H1 (cell line): ENCODE data around the gene PODN. TPM values are rescaled to one million over a fixed set of nuclear protein-coding genes. Genes with fewer than 3 reads are reported as not detected.

Experiments used
- polyA plus RNA-seq, 7 experiments: library from polyadenylated mRNA; depleted of rRNA in 3 of 7; stranded (reverse) in 5 of 7; unstranded in 2 of 7; fragments of >200 nt in 5 of 7; fragments of 200-250 nt in 2 of 7; gene quantifications; 1 replicate in 5 of 7; 2 replicates in 1 of 7; 4 replicates in 1 of 7; pipeline versions ENCODE4 v1.2.1 to v1.2.3, GENCODE V29; 2011 to 2013; ENCODE audit warnings: missing spikeins in 2 of 7, mixed read lengths in 2 of 7
- total RNA-seq: library from RNA; stranded (reverse); fragmentation: NEBNext Ultra II Directional; extraction: Animal tissue kit (Norgen Biotek cat#: 25700); gene quantifications from 2 replicates; pipeline ENCODE4 v1.2.1, GENCODE V29; 2021
- TF ChIP-seq, protein P1 (sequence below): IDR thresholded peaks from 2 replicates; pipeline ENCODE4 v1.6.1; 2011; ENCODE audit warnings: low read depth, mild to moderate bottlenecking, low read length; ENCODE audit not compliant: insufficient read depth

Gene PODN
- total and polyA plus RNA-seq, 2 of the 8 experiments (the other 6 are each of a cell fraction or from before 2014, with no cell fraction given) = 0.11 to 0.17 TPM

DNA sequence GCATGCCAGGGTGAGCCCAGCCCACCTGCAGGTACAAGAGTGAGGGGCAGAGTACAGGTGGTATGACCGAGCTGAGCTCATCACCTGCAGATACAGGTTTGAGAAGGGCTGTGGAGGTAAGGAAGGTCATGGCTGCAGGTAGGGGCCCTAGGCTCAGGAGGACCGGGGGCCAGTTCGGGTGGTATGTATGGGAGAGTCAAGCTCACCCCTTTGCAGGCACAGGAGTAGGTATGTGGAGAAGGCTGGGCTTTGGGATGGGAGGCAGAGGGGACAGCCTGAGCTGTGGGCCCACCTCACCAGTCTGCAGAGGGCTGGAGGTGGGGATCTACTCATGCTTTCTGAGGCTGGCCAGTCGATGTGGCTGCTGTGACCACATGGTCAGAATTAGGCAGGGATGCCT, 17.2 kb downstream of the PODN start (continued):
- TF ChIP-seq, protein P1, sequence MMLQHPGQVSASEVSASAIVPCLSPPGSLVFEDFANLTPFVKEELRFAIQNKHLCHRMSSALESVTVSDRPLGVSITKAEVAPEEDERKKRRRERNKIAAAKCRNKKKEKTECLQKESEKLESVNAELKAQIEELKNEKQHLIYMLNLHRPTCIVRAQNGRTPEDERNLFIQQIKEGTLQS = no peak
